Loucy (cell line): ENCODE measurements around the gene CLPSL2.

Experiments
- H2AFZ ChIP-seq: fragments of 200-600 bp; sonication (generic); 2 replicates; pipeline ENCODE4 v1.6.0; 2016; ENCODE audit warnings: antibody characterized with exemption, mild to moderate bottlenecking, low read length, moderate library complexity
- H3F3A ChIP-seq: fragments of 200-600 bp; 2 replicates; pipeline ENCODE4 v1.6.0; 2016; ENCODE audit warnings: antibody characterized with exemption, low read depth, mild to moderate bottlenecking
- H3K27me3 ChIP-seq: fragments of 200-600 bp; sonication (generic); 2 replicates; pipeline ENCODE4 v1.6.1; 2014; ENCODE audit warnings: low read length, mild to moderate bottlenecking; ENCODE audit not compliant: insufficient read depth, poor library complexity, severe bottlenecking
- H3K36me3 ChIP-seq: fragments of 200-600 bp; sonication (generic); 2 replicates; pipeline ENCODE4 v1.6.1; 2016; ENCODE audit warnings: low read length; ENCODE audit not compliant: insufficient read depth
- H3K4me1 ChIP-seq: fragments of 200-600 bp; sonication (generic); 2 replicates; pipeline ENCODE4 v1.5.1; 2014; ENCODE audit warnings: low read length, mild to moderate bottlenecking; ENCODE audit not compliant: insufficient read depth, poor library complexity, severe bottlenecking
- H3K4me2 ChIP-seq: fragments of 200-600 bp; sonication (generic); 2 replicates; pipeline ENCODE4 v1.6.0; 2014; ENCODE audit warnings: antibody characterized with exemption, low read length, low read depth, mild to moderate bottlenecking; ENCODE audit not compliant: poor library complexity, severe bottlenecking
- H3K4me3 ChIP-seq: fragments of 200-600 bp; sonication (generic); 2 replicates; pipeline ENCODE4 v1.5.1; 2014; ENCODE audit warnings: low read length, mild to moderate bottlenecking, mixed read lengths; ENCODE audit not compliant: poor library complexity, severe bottlenecking
- H3K79me2 ChIP-seq: fragments of 200-600 bp; sonication (generic); 2 replicates; pipeline ENCODE4 v1.6.1; 2014; ENCODE audit warnings: low read length; ENCODE audit not compliant: insufficient read depth
- H3K9ac ChIP-seq: fragments of 200-600 bp; sonication (generic); 2 replicates; pipeline ENCODE4 v1.6.0; 2014; ENCODE audit warnings: mild to moderate bottlenecking, low read depth, low read length, moderate library complexity; ENCODE audit not compliant: poor library complexity, severe bottlenecking
- H3K9me2 ChIP-seq: fragments of 200-600 bp; sonication (generic); replicated peaks from 2 replicates; pipeline ENCODE4 v1.6.1; 2016; ENCODE audit warnings: low read depth, low read length, mixed read lengths
- H3K9me3 ChIP-seq: fragments of 200-600 bp; sonication (generic); 2 replicates; pipeline ENCODE4 v1.6.1; 2014; ENCODE audit warnings: mild to moderate bottlenecking, antibody characterized with exemption, low read length, low read depth; ENCODE audit not compliant: insufficient read depth
- H4K20me1 ChIP-seq: fragments of 200-600 bp; sonication (generic); 2 replicates; pipeline ENCODE4 v1.6.0; 2014; ENCODE audit warnings: antibody characterized with exemption, low read length, mild to moderate bottlenecking; ENCODE audit not compliant: insufficient read depth, poor library complexity, severe bottlenecking
- CTCF ChIP-seq: fragments of 200-600 bp; sonication (generic); conservative IDR thresholded peaks from 2 replicates; pipeline ENCODE4 v1.5.1; 2014; ENCODE audit warnings: mild to moderate bottlenecking, antibody characterized with exemption, low read length
- EZH2phosphoT487 ChIP-seq: fragments of 200-600 bp; IDR thresholded peaks from 2 replicates; pipeline ENCODE4 v1.6.1; 2018; ENCODE audit warnings: antibody characterized with exemption, mild to moderate bottlenecking, moderate library complexity, borderline replicate concordance

CLPSL2 gene

GRCh38 chr6:35795453-35796071, 19.2 kb downstream of the CLPSL2 start:
- Histone ChIP-seq H3K4me2 (no peak overlapping the region), H3K9ac (no peak overlapping the region), H3F3A (no peaks in the 10 kb centered on the region), H3K36me3 (no peaks in the 10 kb centered on the region), H2AFZ (no peak overlapping the region), H3K9me3 (no peaks in the 10 kb centered on the region), H3K27me3 (no peaks in the 10 kb centered on the region), H3K79me2 (no peaks in the 10 kb centered on the region), H3K4me3 (no peak overlapping the region), H4K20me1 (no peaks in the 10 kb centered on the region), H3K9me2 (no peaks in the 10 kb centered on the region), H3K4me1 (no peaks in the 10 kb centered on the region)
- TF ChIP-seq CTCF, result no peak
- no peak for TF ChIP-seq EZH2phosphoT487

- Histone ChIP-seq H3K9me3 (no peaks in the 10 kb centered on the region), H3K79me2 (no peaks in the 10 kb centered on the region), H2AFZ (no peak overlapping the region), H3K27me3 (no peaks in the 10 kb centered on the region), H3K4me1 (no peaks in the 10 kb centered on the region), H4K20me1 (no peaks in the 10 kb centered on the region), H3K9me2 (no peaks in the 10 kb centered on the region), H3K9ac (no peak overlapping the region), H3K4me3 (no peak overlapping the region), H3F3A (no peaks in the 10 kb centered on the region), H3K36me3 (no peaks in the 10 kb centered on the region), H3K4me2 (no peak overlapping the region)
- TF ChIP-seq EZH2phosphoT487 (no peak), CTCF (no peak)
Measured at GRCh38 chr6:35796236-35796635, 19.8 kb downstream of the CLPSL2 start.

- Histone ChIP-seq H3K4me3 (no peak overlapping the region), H3K27me3 (no peaks in the 10 kb centered on the region), H3K9me3 (no peaks in the 10 kb centered on the region), H4K20me1 (no peaks in the 10 kb centered on the region), H3F3A (no peaks in the 10 kb centered on the region), H3K4me1 (no peaks in the 10 kb centered on the region), H3K9ac (no peak overlapping the region), H2AFZ (no peak overlapping the region), H3K36me3 (no peaks in the 10 kb centered on the region), H3K79me2 (no peaks in the 10 kb centered on the region), H3K4me2 (no peak overlapping the region), H3K9me2 (no peaks in the 10 kb centered on the region)
- TF ChIP-seq EZH2phosphoT487, result no peak
- TF ChIP-seq CTCF, result no peak
Measured at GRCh38 chr6:35797837-35798526, 21.6 kb downstream of the CLPSL2 start.
